HG02588 (cell line): ENCODE results near the gene LHFPL3.
"Not testable (repeated sequence)": the region's sequence is repeated elsewhere in the genome, so short reads cannot be mapped to it uniquely, and the experiment has no call there.

Experiments used
- ATAC-seq: cut with Tn5 transposase; IDR thresholded peaks from one replicate; pipeline ENCODE4 v1.9.1; 2021; ENCODE audit warnings: mild to moderate bottlenecking, moderate library complexity; ENCODE audit not compliant: unreplicated experiment

LHFPL3 gene

GRCh38 chr7:104482362-104483037 lies 154.1 kb downstream of the LHFPL3 start:
- no peak for ATAC-seq

GRCh38 chr7:104486931-104487330 lies 158.5 kb downstream of the LHFPL3 start:
- ATAC-seq: no peak

DNA sequence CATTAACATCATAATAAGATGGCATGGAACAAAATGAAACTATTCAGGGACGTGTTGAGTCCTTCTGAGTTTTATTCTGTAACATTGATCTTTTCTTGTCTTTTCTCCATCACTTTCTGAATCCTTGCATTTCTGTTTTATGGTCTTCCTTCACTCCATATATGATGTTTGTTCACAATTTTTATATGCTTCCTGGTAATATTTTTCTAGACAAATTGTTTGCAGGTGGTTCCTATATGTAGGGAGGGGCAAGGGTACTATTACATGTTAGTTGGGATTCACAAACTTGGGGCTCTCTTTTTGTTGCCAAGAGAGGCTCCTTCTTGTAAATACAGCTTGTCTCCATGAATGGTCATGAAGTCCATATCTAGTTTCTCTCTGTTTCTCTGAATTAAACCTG lies 159.2 kb downstream of the LHFPL3 start:
- no peak for ATAC-seq

DNA sequence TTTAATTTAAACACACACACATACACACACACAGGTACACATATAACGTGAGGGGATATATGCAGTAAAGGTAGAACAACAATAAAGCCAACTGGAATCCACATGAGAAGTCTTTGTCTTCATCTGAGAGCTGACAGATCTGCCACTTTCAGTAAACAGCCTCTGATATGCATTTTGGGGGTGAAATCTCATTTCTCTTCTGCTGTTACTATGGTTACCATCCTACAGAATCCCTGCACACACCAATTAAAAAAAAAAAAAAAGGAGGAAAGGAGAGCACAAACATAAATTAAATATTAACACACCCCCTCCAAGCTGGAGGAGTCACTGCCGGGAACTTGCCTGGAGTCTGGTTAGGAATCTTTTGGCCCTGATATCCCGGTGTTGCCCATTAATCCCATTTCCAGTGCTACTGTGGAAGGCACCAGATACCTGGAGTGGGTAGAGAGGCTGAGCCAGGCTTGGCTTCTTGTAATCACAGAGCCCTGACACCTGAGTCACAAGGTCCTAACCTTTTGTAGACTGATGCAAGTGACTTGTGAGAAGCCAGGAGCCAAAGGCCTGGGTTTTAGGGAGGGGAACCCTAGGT lies 169.1 kb downstream of the LHFPL3 start:
- no peak for ATAC-seq

DNA sequence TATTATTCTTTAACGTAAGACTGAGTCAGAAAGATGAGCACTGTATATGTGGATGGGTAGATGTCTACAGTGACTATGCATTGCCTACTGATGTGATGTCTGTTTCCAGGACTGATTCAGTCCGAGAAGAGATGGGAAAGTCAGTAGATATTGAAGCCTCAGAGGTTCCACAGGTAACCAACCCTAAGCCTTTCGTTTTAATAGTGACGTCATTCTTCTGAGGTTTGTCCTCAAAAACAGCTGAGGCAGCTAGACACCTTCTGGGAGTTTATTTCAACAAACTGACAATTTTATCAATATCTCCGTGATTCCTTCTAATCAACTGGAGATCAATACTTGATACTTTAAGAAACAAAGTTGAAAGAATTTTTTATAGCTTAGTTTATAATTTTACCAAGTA lies 171.6 kb downstream of the LHFPL3 start:
- ATAC-seq: no peak

DNA sequence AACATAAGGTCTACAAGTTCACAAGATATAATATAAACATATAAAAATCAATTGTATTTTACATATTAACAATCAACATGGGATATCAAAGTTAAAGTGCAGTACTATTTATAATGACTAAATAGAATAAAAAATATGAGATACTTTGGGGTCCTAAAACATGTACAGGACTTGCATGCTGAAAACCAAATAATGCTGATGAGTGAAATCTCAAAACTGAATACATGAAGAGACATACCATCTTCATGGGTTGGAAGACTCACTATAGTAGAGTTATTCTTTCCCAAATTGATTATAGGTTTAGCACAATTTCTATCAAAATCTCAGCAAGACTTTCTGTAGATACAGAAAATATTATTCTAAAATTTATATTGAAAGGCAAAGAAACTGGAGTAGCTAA lies 181.5 kb downstream of the LHFPL3 start:
- ATAC-seq: no peak

GRCh38 chr7:104524853-104525252 lies 196.4 kb downstream of the LHFPL3 start:
- ATAC-seq: no peak

GRCh38 chr7:104528142-104528541 lies 199.7 kb downstream of the LHFPL3 start:
- no peak for ATAC-seq

DNA sequence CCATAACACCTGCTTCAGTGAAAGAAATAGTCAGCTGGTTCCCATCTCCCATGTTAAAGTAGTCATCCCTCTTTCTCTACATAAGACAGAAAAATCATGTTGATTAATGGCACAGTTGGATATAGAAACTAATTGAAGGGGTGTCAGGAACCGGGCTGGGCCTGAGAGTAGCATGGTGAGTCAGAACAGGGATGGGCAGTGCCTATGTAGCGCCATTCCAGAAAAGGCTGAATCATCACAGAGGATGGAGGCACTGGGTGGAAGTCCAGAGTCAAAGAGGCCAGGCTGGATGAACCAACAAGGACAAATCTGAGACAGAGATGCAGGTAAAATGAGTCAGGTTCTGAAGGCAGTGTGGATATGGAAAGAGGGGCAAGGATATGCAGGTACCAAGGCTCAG lies 201.2 kb downstream of the LHFPL3 start:
- ATAC-seq: no peak

DNA sequence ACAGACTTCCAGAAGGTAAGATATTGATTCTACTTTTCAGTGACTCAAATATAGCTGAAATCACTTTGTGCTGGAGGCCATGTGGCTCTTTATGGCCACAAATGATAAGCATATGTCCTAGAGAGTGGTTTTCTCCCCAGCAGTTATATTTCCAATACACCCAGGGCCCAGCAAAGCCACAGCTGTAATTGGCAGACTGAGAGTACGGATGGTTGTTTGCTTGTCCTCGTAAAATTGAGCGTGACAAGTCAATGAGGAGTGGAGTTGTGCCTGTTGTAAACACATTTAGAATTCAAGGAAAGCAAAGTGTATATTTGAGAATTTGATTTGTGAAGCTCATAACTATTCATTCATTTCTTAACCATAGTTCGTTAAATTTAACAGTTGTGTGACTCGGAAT lies 201.8 kb downstream of the LHFPL3 start:
- ATAC-seq: no peak

GRCh38 chr7:104534149-104534548 lies 205.7 kb downstream of the LHFPL3 start:
- ATAC-seq: no peak

GRCh38 chr7:104535841-104536240 lies 207.4 kb downstream of the LHFPL3 start:
- no peak for ATAC-seq

DNA sequence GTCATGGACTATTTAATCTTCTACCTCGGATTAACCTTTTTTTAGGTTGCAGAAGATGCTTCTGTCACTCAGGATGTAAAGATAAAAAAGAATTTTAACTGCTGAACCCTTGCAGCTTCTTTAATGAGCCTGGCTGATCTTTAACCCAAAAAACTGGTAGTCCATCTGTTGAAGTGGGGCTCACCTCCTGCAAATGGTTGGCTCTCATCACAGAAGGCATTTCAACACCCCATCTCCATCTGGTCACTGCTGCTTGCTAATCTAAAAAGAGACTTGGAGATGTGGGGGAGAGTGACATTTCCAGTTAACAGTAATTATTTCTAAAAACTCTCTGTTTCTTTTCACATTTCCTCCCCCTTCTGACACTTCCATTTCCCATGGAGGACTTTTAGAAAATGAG lies 208.6 kb downstream of the LHFPL3 start:
- ATAC-seq: no peak

DNA sequence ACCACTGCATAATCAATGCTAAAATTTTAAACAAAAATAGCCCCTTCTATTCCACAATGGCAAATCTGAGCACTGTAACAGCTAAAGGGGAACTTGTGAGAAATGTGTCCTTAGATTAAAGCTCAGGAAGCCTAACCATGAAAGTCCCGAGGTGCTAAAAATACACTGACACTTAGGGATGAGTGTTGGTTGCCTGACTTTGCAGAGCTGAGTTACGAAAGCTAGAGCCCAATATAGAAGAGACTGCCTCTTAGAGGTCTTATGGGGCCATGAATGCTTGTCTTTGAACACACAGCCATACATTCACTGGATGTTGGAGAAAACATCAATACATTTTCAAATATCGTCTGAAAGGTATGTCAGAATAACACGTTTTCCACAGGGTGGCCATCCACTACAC lies 209.7 kb downstream of the LHFPL3 start:
- no peak for ATAC-seq

GRCh38 chr7:104541897-104542296 lies 213.5 kb downstream of the LHFPL3 start:
- no peak for ATAC-seq

GRCh38 chr7:104548861-104549260 lies 220.5 kb downstream of the LHFPL3 start:
- ATAC-seq: no peak

GRCh38 chr7:104550362-104550761 lies 222.0 kb downstream of the LHFPL3 start:
- no peak for ATAC-seq

DNA sequence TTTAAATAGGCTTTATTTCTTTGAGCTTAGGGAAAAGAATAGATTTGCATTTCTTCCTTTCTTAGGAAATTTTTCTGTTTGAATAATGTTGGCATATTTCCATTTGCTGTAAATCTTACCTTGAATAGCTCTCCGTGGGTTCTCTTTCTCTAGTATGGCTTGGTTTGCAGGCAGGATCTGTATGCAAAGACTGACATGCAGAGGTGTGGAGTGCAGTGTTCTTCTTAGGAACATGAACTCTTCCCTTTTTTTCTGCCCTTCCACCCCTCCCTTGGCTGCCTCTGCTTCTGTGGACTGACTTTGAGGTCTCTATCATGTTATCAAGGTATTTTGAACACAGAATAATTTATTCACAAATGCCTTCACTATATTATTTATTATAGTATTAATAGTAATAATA lies 222.8 kb downstream of the LHFPL3 start:
- no peak for ATAC-seq

GRCh38 chr7:104552102-104552501 lies 223.7 kb downstream of the LHFPL3 start:
- no peak for ATAC-seq

- no peak for ATAC-seq
Observed at GRCh38 chr7:104553074-104553473, 224.7 kb downstream of the LHFPL3 start.

DNA sequence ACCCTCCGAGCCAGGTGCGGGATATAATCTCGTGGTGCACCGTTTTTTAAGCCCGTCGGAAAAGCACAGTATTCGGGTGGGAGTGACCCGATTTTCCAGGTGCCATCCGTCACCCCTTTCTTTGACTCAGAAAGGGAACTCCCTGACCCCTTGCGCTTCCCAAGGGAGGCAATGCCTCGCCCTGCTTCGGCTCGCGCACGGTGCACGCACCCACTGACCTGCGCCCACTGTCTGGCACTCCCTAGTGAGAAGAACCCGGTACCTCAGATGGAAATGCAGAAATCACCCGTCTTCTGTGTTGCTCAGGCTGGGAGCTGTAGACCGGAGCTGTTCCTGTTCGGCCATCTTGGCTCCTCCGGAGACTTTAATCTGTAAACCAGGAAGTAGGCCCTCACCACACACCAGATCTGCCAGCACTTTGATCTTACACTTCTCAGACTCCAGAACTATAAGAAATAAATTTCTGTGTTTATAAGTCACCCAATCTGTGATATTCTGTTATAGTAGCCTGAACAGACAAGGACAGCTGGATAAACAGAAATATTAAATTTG lies 235.0 kb downstream of the LHFPL3 start:
- ATAC-seq: not testable (repeated sequence)

DNA sequence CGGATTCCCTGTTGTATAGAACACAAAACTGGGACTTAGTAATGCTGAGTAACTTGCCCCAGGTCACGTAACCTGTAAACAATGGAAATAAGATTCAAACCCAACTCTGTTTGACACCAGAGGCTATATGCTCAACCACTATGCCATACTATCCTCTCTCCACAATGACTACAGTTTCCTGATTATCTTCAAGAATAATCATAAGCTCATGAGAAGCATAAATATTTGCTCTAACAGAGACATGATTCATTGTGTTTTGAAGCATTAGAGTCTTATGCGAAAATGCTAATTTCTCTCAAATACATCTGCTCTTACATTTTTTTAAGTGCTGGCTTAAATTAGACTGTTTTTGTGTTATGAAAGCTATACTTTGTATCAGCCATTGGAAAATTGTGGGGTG lies 241.3 kb downstream of the LHFPL3 start:
- no peak for ATAC-seq

- ATAC-seq: no peak
Observed at GRCh38 chr7:104572554-104572953, 244.2 kb downstream of the LHFPL3 start.
